OCI-LY1 (cell line): ENCODE measurements around the gene RASSF10.

ENCODE experiments used
- EZH2 ChIP-seq: fragments of 200-600 bp; sonication (generic), shearing (Covaris generic); IDR thresholded peaks from 2 replicates; pipeline ENCODE4 v1.8.0; 2017; ENCODE audit warnings: borderline replicate concordance, mixed run types, mild to moderate bottlenecking, antibody characterized with exemption, low read length, moderate library complexity, mixed read lengths
- TF ChIP-seq, protein P1 (sequence below): fragments of 200-600 bp; sonication (generic), shearing (Covaris generic); IDR thresholded peaks from 2 replicates; pipeline ENCODE4 v1.5.1; 2017; ENCODE audit warnings: mild to moderate bottlenecking, antibody characterized with exemption, low read length, moderate library complexity, mixed read lengths

DNA sequence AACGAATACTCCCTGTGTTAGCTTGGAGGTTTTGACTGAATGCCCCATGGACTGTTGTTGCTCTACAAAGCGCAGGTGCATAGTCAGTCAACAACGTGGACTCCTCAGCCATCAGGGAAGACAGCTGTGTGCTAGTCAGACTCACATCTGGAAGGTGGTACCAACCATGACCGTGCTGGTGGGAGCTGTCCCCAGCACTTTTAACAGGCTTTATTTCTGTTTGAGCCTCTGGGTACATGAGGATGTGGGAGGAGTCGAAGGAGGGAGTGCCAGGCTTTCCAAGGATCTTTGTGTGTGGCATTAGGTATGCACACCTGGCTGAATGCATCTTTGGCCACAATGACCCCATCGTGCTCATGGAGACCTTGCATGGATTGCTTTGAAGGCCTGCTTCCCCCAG, 6.6 kb downstream of the RASSF10 start:
- TF ChIP-seq, protein P1, sequence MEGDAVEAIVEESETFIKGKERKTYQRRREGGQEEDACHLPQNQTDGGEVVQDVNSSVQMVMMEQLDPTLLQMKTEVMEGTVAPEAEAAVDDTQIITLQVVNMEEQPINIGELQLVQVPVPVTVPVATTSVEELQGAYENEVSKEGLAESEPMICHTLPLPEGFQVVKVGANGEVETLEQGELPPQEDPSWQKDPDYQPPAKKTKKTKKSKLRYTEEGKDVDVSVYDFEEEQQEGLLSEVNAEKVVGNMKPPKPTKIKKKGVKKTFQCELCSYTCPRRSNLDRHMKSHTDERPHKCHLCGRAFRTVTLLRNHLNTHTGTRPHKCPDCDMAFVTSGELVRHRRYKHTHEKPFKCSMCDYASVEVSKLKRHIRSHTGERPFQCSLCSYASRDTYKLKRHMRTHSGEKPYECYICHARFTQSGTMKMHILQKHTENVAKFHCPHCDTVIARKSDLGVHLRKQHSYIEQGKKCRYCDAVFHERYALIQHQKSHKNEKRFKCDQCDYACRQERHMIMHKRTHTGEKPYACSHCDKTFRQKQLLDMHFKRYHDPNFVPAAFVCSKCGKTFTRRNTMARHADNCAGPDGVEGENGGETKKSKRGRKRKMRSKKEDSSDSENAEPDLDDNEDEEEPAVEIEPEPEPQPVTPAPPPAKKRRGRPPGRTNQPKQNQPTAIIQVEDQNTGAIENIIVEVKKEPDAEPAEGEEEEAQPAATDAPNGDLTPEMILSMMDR, result no peak
- TF ChIP-seq EZH2, result no peak
